HG03378 (cell line): Measurements from ENCODE around the gene GLT8D1.
A peak's percentile ranks its signal among the peaks of the same experiment; 100 is the strongest.
"Not testable (repeated sequence)": the region's sequence is repeated elsewhere in the genome, so short reads cannot be mapped to it uniquely, and the experiment has no call there.

ENCODE experiments used
- ATAC-seq: cut with Tn5 transposase; IDR thresholded peaks from one replicate; pipeline ENCODE4 v1.9.1; 2021; ENCODE audit warnings: mild to moderate bottlenecking, moderate library complexity; ENCODE audit not compliant: unreplicated experiment

The GLT8D1 gene

DNA sequence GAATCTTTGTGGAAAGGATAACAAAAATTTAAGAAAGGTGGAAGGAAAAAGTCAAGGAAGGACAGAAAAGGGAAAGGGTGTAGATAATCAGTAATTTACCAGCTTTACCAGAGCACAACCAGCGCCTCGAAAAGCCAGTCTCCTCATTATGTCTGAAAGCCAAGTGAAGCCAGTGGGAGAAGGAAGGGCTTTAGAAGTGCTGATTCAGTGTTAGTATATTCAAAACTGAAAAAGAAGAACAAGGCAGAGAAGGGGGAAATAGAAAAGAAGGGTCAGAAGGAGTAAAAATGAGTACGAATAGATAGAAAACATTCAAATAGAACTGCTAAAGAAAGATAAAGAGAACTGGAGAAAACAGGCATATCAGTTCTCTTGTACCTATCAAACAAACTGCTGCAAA lies 24.0 kb downstream of the GLT8D1 start:
- ATAC-seq: no peak

DNA sequence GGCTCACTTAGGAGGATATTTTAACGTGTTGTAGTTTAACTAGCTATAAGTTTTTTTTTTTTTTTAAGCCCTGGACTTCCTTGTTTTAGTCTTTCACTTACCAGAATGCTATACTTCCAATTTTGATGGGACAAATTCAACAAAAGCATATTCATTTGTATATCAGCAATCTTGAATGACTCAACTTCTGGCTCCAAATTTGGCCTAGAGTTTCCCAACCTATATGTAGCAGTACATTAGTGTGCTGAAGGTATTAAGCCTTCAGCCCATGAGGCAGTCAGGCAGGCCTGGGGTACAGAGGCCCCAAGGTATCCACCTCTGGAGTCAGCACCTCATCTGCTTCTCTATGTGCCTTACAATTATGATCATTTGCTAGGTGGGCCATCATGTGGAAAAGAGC lies 25.8 kb downstream of the GLT8D1 start:
- ATAC-seq: no peak

DNA sequence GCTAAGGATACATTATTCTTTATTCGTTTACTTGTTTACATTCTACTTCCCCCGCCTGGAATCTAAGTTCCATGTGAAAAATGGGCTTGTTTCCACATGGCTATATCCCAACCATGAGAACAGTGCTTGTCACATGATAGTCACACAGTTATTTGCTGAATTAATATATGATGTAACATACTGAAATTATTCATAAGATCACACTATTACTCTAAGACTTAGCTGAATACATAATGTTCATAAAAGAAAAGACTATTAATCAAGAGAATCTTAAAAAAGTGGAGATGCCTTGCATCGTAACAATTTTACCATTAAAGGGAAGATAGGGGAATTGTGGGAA lies 26.4 kb downstream of the GLT8D1 start:
- ATAC-seq: no peak

DNA sequence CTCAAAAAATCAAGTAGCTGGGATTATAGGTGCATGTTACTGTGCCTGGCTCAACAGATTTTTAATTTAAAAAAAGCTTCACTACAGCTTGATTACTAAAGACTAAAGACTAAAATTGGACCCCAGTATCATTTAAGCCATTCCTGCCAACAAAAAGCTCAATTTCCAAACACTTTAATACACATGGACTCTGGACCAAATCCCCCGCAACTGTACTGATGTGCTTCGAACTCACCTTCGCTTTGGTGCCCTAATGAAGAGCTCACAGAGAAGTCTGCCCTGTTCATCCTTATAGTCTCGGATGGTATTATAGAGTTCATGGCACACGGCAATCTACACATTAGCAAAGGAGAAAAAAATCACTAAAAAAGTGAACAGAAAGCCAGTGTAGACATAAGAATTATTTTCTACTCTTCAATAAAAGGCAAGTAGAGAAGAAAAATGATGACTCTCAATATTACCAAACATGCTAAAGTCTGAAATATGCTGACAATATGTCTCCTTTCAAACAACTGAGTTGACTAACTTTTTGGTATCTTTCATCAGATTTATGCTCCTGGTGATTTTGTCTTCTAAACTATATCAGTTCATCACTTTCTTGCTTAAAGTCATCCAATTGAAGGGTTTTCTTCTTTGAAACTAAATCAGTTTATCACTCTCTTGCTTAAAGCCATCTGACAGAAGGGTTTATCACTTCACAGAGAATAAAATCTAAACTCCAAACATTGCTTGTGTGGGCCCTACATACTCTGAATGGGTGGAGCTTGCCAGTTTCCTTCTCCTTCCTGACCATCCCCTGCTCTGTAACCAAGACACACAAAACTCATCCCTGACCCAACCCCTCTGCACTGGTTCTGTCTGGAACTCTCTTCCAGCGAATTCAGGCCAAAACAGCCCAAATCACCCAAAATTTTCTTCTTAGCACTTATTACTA lies 27.1 kb downstream of the GLT8D1 start:
- no peak for ATAC-seq

DNA sequence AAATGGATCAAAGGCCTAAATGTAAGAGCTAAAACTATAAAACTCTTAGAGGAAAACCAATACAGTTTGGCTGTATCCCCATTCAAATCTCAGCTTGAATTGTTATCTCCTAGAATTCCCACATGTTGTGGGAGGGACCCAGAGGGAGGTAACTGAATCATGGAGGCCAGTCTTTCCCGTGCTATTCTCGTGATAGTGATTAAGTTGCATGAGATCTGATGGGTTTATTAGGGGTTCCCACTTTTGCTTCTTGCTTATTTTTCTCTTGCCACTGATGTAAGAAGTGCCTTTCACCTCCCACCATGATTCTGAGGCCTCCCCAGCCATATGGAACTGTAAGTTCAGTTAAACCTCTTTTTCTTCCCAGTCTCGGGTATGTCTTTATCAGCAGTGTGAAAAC lies 29.4 kb downstream of the GLT8D1 start:
- not testable (repeated sequence) for ATAC-seq

DNA sequence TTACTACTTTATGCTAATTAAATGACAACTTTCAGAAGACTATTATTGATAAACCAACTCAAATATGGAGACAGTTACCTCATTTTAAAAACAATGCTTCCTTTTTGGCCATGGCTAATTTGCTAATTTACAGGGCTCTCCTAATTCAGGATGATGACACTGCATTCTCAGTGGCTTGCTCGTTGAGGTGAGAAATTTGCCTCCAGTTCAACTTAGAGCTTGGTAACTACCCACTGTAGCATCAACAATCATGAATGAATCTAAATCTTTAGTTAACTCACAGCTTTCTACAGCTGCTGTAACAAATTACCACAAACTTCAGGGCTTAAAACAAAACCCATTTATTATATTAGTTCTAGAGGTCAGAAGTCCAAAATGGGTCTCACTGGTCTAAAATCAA lies 33.9 kb downstream of the GLT8D1 start:
- ATAC-seq: no peak

DNA sequence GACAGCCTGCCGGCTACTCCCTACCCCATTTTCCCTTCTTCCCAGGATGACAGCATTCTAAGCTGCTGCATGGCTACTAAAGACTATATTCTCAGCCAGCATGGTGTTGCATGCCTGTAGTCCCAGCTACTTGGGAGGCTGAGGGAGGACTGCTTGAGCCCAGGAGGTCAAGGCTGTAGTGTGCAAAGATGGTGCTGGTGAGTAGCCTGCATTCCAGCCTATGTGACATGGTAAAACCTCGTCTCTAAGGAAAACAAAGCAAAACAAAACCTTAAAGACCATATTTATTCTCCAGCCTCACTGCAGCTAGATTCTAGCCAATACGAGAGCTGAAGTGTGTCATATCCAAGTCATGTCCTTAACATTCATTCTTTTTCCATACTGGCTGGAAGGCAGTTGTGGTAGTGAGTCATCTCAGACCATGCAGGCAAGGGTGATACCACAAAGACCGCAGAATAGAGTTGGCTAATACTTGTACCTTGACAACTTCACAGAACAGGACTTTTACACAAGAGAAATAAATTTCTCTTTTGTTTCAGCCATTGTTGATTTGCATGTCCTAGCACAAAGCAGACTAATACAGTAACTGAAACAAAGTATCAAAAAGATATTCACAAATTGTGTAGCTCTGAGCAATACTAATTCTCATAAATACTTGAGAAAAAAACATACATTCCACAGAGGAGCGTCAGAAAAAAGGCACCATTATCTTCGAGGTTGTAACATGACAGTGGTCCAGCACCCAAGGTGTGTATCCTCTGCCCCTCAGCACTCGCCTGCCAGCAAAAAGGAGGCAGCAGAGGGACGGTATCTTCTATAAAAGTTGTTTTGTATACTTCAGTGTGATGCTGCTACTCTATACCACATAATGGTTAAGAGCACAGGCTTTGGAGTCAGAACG lies 34.7 kb downstream of the GLT8D1 start:
- peak; percentile 90 for ATAC-seq

DNA sequence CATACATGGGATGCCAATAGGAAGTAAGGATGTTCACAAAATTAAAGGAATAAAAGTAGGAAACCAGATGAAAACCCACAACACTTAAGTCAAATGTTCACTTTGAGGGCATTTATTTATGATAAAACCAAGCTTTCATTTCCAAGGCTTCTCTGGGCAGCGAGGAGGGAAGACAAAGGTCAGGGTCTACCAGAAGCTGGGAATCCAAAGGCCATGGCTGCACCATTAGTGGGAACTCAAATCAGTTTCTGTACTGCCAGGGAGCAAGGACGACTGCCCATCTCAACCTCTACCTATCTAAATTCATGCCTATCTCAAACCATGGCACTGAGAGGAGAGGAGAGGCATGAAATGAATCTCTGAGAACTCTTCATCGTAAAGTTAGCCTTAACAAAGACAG lies 42.5 kb downstream of the GLT8D1 start:
- no peak for ATAC-seq

DNA sequence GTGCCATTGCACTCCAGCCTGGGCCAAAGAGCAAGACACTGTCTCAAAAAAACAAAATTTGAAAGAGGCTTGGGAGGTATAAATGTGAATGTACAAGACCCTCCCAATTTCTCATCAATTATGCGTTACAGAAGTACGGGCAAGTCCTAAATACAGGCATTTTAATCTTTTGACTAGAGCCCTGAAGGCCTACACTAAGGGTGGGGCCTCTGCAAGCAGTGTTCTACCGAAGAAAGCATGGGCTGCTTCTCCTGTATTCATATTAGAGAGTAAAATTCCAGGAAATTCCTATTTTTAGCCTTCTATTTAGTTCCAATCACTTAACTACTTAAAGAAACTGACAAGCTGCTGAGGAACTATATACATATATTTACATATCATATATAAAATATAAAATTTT lies 45.5 kb downstream of the GLT8D1 start:
- no peak for ATAC-seq

DNA sequence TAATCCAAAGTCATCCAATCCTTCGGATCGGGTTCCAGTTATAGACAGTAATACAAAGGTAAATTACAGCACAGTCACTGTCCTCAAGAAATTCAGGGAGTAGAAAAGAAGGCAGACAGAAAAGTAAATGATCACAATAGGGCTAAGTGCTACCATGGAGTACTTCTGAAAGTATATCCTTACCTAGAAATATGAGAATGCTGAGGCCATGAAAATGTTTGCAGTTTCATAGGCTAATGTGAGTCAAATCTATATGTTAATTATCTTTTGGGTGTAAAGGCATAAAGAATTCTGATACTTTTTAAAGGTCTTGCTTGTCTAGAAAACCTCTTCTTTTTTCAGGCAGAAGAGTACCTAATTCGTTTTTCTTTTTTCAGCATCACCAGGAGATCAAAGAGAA lies 49.7 kb downstream of the GLT8D1 start:
- ATAC-seq: no peak

DNA sequence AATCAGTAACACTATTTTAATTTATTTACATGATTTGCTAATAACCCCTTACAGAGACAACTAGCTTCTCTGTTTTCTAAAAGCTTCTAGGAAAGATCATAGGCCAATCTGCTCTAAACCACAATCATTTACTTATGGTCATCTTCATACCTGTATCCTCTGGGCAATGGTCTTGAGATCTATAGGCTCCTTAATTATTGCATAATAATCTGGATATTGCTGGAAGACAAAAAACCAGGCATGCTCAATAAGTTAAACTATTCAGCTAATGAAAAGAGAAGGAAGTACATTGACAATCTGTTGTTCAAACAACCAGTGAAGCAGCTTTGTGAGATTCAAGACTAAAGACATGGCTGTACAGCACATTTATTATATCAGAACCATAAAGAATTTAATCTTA lies 54.0 kb downstream of the GLT8D1 start:
- ATAC-seq: no peak

DNA sequence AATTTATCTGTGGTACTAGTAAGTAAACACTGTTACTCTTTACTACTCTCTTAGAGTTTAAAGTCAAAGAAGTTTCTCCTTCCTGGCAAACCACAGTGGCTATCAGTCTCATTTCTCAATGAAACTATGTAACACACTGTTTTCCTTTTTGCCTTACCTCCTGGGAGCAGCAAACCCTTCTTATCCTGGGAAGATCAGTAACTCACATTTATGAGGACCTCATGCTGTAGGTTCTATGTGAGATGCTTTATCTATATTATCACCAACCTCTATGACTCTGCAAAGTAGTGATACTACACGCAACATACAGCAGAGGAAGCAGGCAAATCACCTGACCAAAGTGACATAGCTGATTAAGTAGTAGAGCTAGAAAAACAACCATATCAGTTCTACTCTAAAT lies 55.2 kb downstream of the GLT8D1 start:
- ATAC-seq: no peak

DNA sequence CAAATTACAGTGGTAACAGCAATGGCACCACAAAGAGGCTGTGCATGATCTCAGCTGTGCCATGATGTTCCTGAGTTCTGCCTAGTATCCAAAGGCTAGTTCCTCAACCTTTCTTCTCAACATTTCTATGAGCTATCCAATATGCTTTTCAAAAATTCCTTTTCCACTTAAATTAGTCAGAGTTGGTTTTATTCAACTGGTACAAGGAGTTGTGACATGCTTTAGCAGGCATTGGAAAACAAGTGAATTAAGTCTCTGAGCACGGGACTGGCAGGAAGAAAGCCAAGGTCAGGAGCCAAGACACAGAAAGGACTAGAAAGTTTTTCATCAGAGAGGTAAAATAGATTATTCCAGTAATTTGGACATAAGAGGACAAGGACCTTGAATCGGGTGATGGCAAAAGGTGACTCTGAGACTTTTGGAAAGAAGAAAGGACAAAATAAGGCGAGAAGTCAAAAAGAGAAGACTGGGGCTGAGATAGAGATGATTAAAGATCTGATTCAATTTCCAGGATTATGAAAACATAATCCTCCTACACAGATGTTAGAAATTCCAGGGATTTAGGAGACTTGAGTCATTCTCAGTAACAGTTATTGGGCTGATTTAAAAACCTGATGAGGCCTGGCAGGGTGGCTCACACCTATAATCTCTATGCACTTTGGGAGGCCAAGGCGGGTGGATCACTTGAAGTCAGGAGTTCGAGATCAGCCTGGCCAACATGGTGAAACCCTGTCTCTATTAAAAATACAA lies 56.0 kb downstream of the GLT8D1 start:
- ATAC-seq: no peak

DNA sequence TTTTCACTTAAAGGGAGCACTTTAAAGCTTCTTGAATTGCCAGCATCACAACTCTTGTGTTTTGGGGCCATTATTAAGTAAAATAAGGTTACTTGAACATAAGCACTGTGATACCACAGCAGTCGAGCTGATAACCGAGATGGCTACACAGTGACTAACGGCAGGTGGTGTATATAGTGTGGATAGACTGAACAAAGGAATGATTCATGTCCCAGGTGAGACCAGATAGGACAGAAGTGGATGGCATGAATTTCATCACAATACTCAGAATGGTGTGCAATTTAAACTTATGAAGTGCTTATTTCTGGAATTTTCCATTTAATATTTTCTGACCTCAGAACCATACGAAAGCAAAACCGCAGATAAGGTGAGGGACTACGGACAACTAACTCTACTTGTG lies 60.0 kb downstream of the GLT8D1 start:
- ATAC-seq: no peak
